Measurements from ENCODE around the gene ARF5.

The ARF5 gene

GRCh38 chr7:127589896-127590295 lies 1.7 kb downstream of the ARF5 start:
- DNase-seq: no peak

GRCh38 chr7:127591189-127591588 lies 3.0 kb downstream of the ARF5 start:
- DNase-seq: no peak

- DNase-seq: no peak
Observed at GRCh38 chr7:127591591-127591990, 3.4 kb downstream of the ARF5 start.

GRCh38 chr7:127592550-127592949 lies 4.3 kb downstream of the ARF5 start:
- no peak for DNase-seq

GRCh38 chr7:127594490-127594889 lies 6.3 kb downstream of the ARF5 start:
- no peak for DNase-seq

- DNase-seq: no peak
Observed at GRCh38 chr7:127595737-127596136, 7.5 kb downstream of the ARF5 start.

- DNase-seq: no peak
Observed at GRCh38 chr7:127598318-127598717, 10.1 kb downstream of the ARF5 start.

- no peak for DNase-seq
Observed at GRCh38 chr7:127600885-127601284, 12.7 kb downstream of the ARF5 start.

- DNase-seq: no peak
Observed at GRCh38 chr7:127608446-127608845, 20.2 kb downstream of the ARF5 start.

- DNase-seq: no peak
Observed at GRCh38 chr7:127609297-127609696, 21.1 kb downstream of the ARF5 start.

GRCh38 chr7:127612263-127612662 lies 24.1 kb downstream of the ARF5 start:
- DNase-seq: no peak

- no peak for DNase-seq
Observed at GRCh38 chr7:127616724-127617123, 28.5 kb downstream of the ARF5 start.

- DNase-seq: no peak
Observed at GRCh38 chr7:127618042-127618441, 29.8 kb downstream of the ARF5 start, which contains the start of gene PAX4. Gene PAX4, minus strand, starts transcription at chr7:127618142. Its CDS starts 2,214 bp downstream, at chr7:127615928.

GRCh38 chr7:127618775-127619174 lies 30.6 kb downstream of the ARF5 start:
- DNase-seq: no peak

- DNase-seq: peak; percentile 10
Observed at GRCh38 chr7:127619681-127620405, 31.6 kb downstream of the ARF5 start.

GRCh38 chr7:127620406-127621233 lies 32.4 kb downstream of the ARF5 start:
- DNase-seq: no peak

- no peak for DNase-seq
Observed at GRCh38 chr7:127625331-127625730, 37.1 kb downstream of the ARF5 start.

GRCh38 chr7:127628445-127628844 lies 40.2 kb downstream of the ARF5 start:
- no peak for DNase-seq

GRCh38 chr7:127629268-127629854 lies 41.1 kb downstream of the ARF5 start:
- DNase-seq: peak; percentile 26

- no peak for DNase-seq
Observed at GRCh38 chr7:127632276-127632910, 44.2 kb downstream of the ARF5 start.

GRCh38 chr7:127635659-127636285 lies 47.6 kb downstream of the ARF5 start:
- no peak for DNase-seq

GRCh38 chr7:127638197-127638596 lies 50.0 kb downstream of the ARF5 start:
- DNase-seq: no peak
